AG09309 (cell line): ENCODE measurements around the gene KIAA0040.

ENCODE experiments used
- DNase-seq: peaks from one replicate; pipeline ENCODE4 v3.0.0-alpha.2; 2010; ENCODE audit warnings: low read depth
- H3K4me3 ChIP-seq: 2 replicates; pipeline ENCODE4 v1.5.1; 2011; ENCODE audit warnings: mild to moderate bottlenecking, low read depth, low read length, moderate library complexity; ENCODE audit not compliant: control insufficient read depth
- CTCF ChIP-seq: IDR thresholded peaks from 2 replicates; pipeline ENCODE4 v1.5.1; 2011; ENCODE audit warnings: mild to moderate bottlenecking, low read depth, low read length, inconsistent platforms; ENCODE audit not compliant: insufficient read depth, control insufficient read depth; ENCODE audit errors: missing control alignments

Gene KIAA0040

GRCh38 chr1:175193527-175193910, 943 bp upstream of the KIAA0040 start:
- TF ChIP-seq CTCF = no peak
- DNase-seq = no peak
- no peak overlapping the region for H3K4me3 ChIP-seq

DNA sequence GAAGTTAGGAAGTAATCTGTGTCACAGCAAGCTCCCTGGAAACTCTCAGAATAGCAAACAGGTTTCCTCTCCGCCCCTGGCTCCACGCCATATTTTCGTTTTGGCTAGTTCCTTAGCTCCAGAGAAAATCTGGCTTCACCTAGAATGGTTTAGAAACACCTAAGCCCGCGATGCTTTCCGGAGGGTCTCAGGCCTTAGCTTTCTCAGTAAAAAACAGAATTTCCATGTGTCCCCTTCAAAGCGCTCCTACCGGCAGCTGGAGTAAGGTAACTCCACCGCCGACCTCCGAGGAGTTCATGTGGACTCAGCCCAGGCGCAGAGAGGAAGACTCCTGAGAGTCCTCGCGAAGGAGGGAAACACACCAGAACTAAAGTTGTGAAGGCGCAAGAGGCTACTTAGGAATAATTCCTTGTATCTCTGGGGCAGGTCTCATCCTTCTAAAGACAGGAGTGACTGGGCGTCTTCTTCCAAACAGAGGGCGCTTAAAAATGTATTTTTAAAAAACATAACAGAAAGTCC, 406 bp downstream of the KIAA0040 start:
- peak overlapping the region; percentile 40 for H3K4me3 ChIP-seq
- no peak for DNase-seq
- no peak for TF ChIP-seq CTCF

DNA sequence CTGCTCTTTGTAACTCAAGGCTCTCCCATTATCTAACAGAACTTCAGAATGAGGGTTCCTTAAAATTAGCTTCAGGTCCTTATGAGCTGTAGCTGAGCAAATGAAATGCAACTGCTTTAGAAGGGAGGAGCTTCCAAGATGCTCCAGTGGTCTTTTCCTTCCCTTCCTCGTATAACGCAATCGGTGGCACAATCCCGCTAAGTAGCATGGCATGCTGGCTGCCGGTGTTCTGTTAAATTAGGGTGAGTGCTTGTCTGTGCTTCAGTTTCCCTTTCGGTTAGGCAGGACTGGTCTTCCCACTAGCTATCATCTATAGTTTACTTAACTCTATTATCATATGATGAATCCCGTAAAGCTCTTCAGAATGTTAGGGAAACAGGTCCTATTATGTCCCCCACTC, 917 bp downstream of the KIAA0040 start:
- H3K4me3 ChIP-seq = peak overlapping the region; percentile 40
- no peak for TF ChIP-seq CTCF
- no peak for DNase-seq

DNA sequence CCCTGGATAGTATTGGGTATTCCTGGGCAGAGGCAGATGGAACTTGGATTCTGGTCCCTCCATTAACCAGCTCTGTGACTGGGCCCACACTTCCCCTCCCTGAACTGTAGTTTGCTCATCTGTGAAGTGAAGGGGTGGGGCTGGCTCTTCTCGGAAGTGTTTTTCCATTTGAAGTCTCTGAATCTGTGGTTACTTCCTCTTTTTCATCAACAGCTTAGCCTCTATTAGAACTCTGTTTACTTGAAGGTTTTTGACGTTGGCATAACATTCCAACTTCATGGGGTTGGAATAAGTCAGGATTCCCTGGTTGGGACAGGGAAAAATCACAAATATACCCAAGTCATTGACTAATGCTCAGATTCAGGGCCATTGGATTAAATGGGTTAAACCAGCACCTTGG, 3.6 kb downstream of the KIAA0040 start:
- DNase-seq = no peak
- H3K4me3 ChIP-seq = no peak overlapping the region
- no peak for TF ChIP-seq CTCF

DNA sequence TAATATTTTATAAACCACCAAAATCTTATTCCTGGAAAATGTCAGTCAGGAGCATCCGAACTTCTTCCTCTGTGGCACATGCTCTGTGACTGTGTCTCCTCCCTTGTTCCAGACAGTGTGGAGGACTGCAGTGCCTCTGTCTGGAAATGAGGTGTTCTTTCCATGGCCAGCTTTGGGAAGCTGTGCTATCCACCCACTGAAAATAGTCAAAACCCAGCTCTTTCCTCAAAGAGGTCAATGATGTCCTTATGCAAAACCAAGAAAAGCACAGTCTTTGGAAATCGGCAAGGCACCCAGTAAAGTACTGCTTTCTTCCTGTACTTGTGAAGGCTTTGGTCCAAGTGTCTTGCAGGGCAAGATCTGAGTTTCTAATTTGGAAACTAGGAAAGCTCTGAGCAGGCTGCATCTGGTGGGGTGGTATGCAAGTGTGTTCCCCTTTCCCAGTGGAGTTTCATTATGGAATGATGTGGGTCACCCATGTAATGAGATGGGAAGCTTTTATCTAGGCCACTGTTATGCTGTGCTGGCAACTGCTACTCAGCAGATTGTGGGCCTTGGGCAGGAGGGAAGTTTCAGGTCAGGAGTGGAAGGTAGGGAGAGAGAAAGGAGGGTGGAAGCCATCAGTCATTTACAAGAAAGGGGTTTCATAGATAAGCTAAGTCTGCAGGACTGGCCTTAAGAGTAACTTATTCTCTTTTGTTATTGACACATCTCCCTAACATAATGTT, 6.0 kb downstream of the KIAA0040 start:
- H3K4me3 ChIP-seq = no peak overlapping the region
- TF ChIP-seq CTCF = no peak
- DNase-seq = no peak

GRCh38 chr1:175185903-175186302, 6.7 kb downstream of the KIAA0040 start:
- no peak for DNase-seq
- TF ChIP-seq CTCF = no peak
- no peak overlapping the region for H3K4me3 ChIP-seq

DNA sequence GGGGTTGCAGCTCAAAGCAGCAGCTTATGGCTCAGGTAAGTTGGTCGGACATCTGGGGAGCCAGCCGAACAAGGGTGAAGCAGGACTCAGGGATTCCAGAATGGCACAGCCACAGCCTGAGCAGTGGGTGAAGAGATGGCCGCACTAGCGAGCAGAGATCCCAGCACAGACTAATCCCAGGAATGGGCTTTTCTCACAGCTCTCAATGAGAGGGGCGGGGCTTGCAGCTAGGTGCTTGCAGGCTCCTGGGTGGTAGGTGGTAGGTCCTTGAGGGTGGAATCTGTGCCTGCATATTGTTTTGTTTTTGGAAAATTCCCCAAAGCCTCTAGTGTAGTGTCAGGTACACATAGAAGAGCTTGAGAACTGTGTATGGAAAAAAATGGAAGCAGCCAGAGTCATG, 9.0 kb downstream of the KIAA0040 start:
- H3K4me3 ChIP-seq = no peak overlapping the region
- TF ChIP-seq CTCF = no peak
- no peak for DNase-seq
